ENCODE results near the gene MACROD1. TPM values are rescaled to one million over a fixed set of nuclear protein-coding genes. Genes with fewer than 3 reads are reported as not detected.

The MACROD1 gene
- total and polyA plus RNA-seq, 12 donors = 5.5 to 62.9 (median 26.8) TPM

DNA sequence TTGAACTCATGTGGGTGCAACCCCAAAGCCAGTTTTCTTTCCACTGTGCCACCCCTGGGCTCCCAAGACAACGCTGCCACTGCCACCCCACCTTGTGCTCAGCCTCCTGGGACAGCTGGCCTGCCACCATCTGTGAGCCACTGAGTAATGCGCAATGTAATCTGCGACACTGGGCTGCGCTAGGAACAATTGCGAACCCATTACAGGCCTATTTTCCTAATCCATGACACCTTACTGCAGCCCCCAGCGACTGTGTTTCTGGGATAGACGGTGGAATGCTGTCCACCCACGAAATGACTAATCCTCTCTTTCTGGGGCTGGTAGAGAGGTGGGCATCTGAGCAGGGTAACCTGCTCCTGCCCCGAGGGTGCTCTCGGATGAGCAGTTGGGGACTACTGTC is 108.0 kb downstream of the MACROD1 start:
- 87 to 92% (median 89%) methylated on average over 7 to 10 of the region's 10 CpGs for WGBS, 4 donors
- no peak for TF ChIP-seq POLR2A (IDR thresholded peaks at IDR 0.05)
- TF ChIP-seq, protein P1, sequence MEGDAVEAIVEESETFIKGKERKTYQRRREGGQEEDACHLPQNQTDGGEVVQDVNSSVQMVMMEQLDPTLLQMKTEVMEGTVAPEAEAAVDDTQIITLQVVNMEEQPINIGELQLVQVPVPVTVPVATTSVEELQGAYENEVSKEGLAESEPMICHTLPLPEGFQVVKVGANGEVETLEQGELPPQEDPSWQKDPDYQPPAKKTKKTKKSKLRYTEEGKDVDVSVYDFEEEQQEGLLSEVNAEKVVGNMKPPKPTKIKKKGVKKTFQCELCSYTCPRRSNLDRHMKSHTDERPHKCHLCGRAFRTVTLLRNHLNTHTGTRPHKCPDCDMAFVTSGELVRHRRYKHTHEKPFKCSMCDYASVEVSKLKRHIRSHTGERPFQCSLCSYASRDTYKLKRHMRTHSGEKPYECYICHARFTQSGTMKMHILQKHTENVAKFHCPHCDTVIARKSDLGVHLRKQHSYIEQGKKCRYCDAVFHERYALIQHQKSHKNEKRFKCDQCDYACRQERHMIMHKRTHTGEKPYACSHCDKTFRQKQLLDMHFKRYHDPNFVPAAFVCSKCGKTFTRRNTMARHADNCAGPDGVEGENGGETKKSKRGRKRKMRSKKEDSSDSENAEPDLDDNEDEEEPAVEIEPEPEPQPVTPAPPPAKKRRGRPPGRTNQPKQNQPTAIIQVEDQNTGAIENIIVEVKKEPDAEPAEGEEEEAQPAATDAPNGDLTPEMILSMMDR (IDR thresholded peaks at IDR 0.05) = no peak
- Histone ChIP-seq H3K9me3 (replicated peaks in 1 of 3) (no peaks in the 10 kb centered on the region), H3K4me1 (replicated peaks in 1 of 2) (peaks cover 0 to 14% of the 10 kb centered on the region in 2 donors), H3K4me3 (no peak overlapping the region), H3K36me3 (replicated peaks in 1 of 2) (no peaks in the 10 kb centered on the region), H3K27ac (peak overlapping the region in 1 of 5 donors; percentile 32), H3K27me3 (no peaks in the 10 kb centered on the region)
- no peak for DNase-seq
- intact Hi-C loops (cut with DNase I) = no loop called here

DNA sequence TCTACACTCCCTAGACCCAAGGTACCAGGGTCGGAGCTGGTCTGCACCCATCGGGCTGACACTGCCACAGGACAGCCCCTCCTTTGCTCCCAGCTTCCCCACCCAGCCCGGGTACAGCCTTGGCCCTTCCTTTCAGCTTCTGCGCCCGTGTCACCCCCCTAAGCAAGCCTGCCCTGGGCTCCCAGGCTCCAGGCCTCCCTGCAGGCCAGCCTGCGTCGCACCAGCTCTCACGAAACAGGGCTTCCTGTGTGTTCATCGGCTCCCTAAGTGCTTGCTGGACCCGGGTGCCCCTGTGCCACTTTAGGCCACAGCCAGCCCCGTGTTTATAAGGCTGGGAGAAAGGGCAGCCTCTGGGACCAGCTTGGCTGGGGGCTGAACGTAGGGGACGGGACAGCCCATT is 109.1 kb downstream of the MACROD1 start:
- TF ChIP-seq, protein P1 (IDR thresholded peaks at IDR 0.05) = no peak
- no peak for TF ChIP-seq POLR2A (IDR thresholded peaks at IDR 0.05)
- Histone ChIP-seq H3K4me3 (no peak overlapping the region), H3K27ac (peak overlapping the region in 1 of 5 donors; percentile 66), H3K9me3 (replicated peaks in 1 of 3) (no peaks in the 10 kb centered on the region), H3K36me3 (replicated peaks in 1 of 2) (no peaks in the 10 kb centered on the region), H3K27me3 (no peaks in the 10 kb centered on the region), H3K4me1 (replicated peaks in 1 of 2) (peaks cover 0 to 14% of the 10 kb centered on the region in 2 donors)
- DNase-seq = no peak
- WGBS, 4 donors = 80 to 89% (median 87%) methylated on average over 5 to 13 of the region's 13 CpGs
- intact Hi-C loops (cut with DNase I) = no loop called here

DNA sequence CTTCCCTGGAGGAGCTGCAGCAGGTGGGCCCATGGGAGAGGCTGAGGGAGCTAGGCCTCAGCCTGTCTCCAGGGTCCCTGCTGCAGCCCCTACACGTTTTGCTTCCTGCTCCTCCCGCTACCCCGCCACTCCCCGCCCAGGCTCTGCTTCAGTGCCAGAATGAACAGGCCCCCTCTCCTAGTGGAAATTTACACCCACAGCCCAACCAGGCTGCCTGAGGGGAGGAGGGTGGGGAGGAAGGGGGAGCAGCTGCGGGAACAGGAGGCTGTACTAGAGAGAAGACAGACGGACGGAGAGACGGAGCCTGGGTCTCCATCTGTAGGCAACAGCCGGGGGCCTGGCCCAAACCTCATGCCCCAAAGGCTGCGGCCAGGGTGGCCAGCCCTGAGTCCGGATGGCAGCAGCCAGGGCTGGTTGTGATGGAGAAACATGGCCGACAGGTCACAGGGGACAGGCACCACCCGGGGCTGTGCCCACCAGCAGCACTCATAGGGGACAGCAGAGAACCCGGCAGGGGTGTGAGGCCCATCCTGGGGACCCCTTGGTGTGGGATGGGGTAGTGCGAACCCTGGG is 109.6 kb downstream of the MACROD1 start:
- intact Hi-C loops (cut with DNase I) = no loop called here
- H3K27ac ChIP-seq = peak overlapping the region in 1 of 5 donors; percentile 66
- TF ChIP-seq, protein P1 (IDR thresholded peaks at IDR 0.05) = no peak
- TF ChIP-seq POLR2A (IDR thresholded peaks at IDR 0.05) = no peak
- peak in 1 of 7 donors; percentile 70 for DNase-seq
- H3K36me3 ChIP-seq (replicated peaks in 1 of 2) = no peaks in the 10 kb centered on the region
- H3K27me3 ChIP-seq = no peaks in the 10 kb centered on the region
- H3K4me1 ChIP-seq (replicated peaks in 1 of 2) = peaks cover 0 to 11% of the 10 kb centered on the region in 2 donors
- 83 to 86% (median 86%) methylated on average over 12 to 15 of the region's 15 CpGs for WGBS, 4 donors
- H3K9me3 ChIP-seq (replicated peaks in 1 of 3) = no peaks in the 10 kb centered on the region
- no peak overlapping the region for H3K4me3 ChIP-seq

DNA sequence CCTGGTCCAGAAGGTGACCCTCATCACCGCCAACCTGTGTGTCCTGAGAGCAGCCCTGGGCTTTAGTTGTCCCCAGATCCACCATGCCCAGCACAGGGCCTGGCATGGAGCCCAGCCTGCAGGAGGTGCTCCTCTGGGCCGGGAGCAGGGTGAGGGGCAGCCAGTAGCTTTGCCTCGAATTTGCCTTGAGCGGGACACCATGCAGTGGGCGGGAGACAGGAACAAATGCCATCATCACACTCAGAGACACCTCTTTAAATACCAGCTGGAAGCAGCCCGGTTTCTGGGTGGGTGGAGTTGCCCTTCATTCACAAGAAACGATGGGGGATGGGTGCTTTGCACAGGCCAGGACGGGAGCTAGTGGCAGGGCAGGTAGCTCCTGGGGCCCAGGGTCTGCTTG is 110.8 kb downstream of the MACROD1 start:
- Histone ChIP-seq H3K27me3 (no peaks in the 10 kb centered on the region), H3K9me3 (replicated peaks in 1 of 3) (no peaks in the 10 kb centered on the region), H3K36me3 (replicated peaks in 1 of 2) (no peaks in the 10 kb centered on the region), H3K4me1 (replicated peaks in 1 of 2) (no peaks in the 10 kb centered on the region), H3K4me3 (no peak overlapping the region), H3K27ac (peak overlapping the region in 1 of 5 donors; percentile 12)
- no peak for DNase-seq
- 68 to 75% (median 71%) methylated on average over 6 to 8 of the region's 8 CpGs for WGBS, 4 donors
- TF ChIP-seq, protein P1 (IDR thresholded peaks at IDR 0.05) = no peak
- no peak for TF ChIP-seq POLR2A (IDR thresholded peaks at IDR 0.05)
- intact Hi-C loops (cut with DNase I) = no loop called here

Data from adrenal gland (tissue), 12 donors.